Left lung (tissue), 10 donors: Measurements from ENCODE around the gene RRBP1. TPM values are rescaled to one million over a fixed set of nuclear protein-coding genes. Genes with fewer than 3 reads are reported as not detected.

Experiments
- ATAC-seq: fragments of 200-7000 bp; cut with Tn5 transposase; one replicate; pipeline ENCODE4 v1.9.1; 2020; ENCODE audit warnings: moderate library complexity
- DNase-seq, 4 donors: peaks; one replicate each; pipeline ENCODE4 v3.0.0-alpha.2; 2013 to 2020
- H3K27ac ChIP-seq, 2 donors: fragments of 200-600 bp; sonication (generic) in 1 of 2; one replicate each; pipeline versions ENCODE4 v1.5.0 to v1.8.0; 2020 to 2021
- H3K27me3 ChIP-seq, 2 donors: fragments of 200-600 bp; sonication (generic) in 1 of 2; one replicate each; pipeline versions ENCODE4 v1.5.0 to v1.8.0; 2020 to 2021
- H3K36me3 ChIP-seq, 2 donors: fragments of 200-600 bp; sonication (generic) in 1 of 2; one replicate each; pipeline versions ENCODE4 v1.5.0 to v1.8.0; 2020 to 2021
- H3K4me1 ChIP-seq, 2 donors: fragments of 200-600 bp; one replicate each; pipeline ENCODE4 v1.8.0; 2021
- H3K4me3 ChIP-seq, 2 donors: fragments of 200-600 bp; sonication (generic) in 1 of 2; one replicate each; pipeline versions ENCODE4 v1.5.0 to v1.8.0; 2020 to 2021; ENCODE audit warnings: mild to moderate bottlenecking in 1 of 2
- H3K9me3 ChIP-seq, 2 donors: fragments of 200-600 bp; sonication (generic) in 1 of 2; one replicate each; pipeline versions ENCODE4 v1.5.0 to v1.8.0; 2020 to 2021
- CTCF ChIP-seq, 2 donors: fragments of 200-600 bp; sonication (generic) in 1 of 2; IDR thresholded peaks; one replicate each; pipeline versions ENCODE4 v1.5.0 to v1.8.0; 2021; ENCODE audit warnings: antibody characterized with exemption in 2 of 2
- intact Hi-C, 2 donors: fragments of 100-400 bp; cut with DNase I; formaldehyde crosslinking; loops; one replicate each; pipeline versions ENCODE4 v1.11.2 to v1.14.2; 2022
- polyA plus RNA-seq, 6 donors: library from polyadenylated mRNA; unstranded; fragments of 120-200 nt; gene quantifications; one replicate each; pipeline ENCODE4 v1.2.1, GENCODE V29; 2013; ENCODE audit not compliant: insufficient read length in 6 of 6
- total RNA-seq, 2 donors: library from RNA; stranded (reverse); fragmentation: NEBNext Ultra II Directional; extraction: Animal tissue kit (Norgen Biotek cat#: 25700); gene quantifications; one replicate each; pipeline ENCODE4 v1.2.1, GENCODE V29; 2021
- donor health status: DM: no; HTN: yes; CAD: no.
- donor health status: DM: no; HTN: no; CAD: no.

The RRBP1 gene
- total and polyA plus RNA-seq, 8 donors, result 110 to 263 (median 131) TPM

DNA sequence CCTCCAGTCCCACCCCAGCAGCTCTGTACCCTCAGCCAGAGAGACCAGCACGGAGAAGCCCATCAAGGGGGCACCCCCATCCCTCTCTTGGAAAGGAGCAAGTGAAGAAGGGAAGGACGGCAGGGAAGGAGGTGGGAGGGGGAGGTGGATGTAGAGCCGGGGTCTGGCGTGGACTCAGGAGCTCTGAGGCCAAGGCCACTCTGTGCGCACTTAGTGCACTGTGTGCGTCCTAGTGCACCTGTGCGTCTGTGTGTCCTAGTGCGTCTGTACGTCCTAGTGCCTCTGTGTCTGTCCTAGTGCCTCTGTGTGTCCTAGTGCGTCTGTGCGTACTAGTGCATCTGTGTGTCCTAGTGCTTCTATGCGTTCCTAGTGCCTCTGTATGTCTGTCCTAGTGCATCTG is 58.0 kb downstream of the RRBP1 start:
- Histone ChIP-seq H3K27me3 (no peaks in the 10 kb centered on the region), H3K9me3 (no peaks in the 10 kb centered on the region), H3K27ac (no peak overlapping the region), H3K4me1 (no peaks in the 10 kb centered on the region), H3K4me3 (no peak overlapping the region), H3K36me3 (peaks cover 0 to 100% of the 10 kb centered on the region in 2 donors)
- peak in 2 of 4 donors; percentile 13 to 23 for DNase-seq
- no peak for TF ChIP-seq CTCF (IDR thresholded peaks at IDR 0.05)
- intact Hi-C loops, result no loop called here
- no peak for ATAC-seq

- H3K27me3 ChIP-seq, result no peaks in the 10 kb centered on the region
- H3K27ac ChIP-seq, result no peak overlapping the region
- TF ChIP-seq CTCF (IDR thresholded peaks at IDR 0.05), result no peak
- DNase-seq (peak in 2 of 4 donors; percentile 8 to 52), ATAC-seq (no peak)
- no peaks in the 10 kb centered on the region for H3K4me1 ChIP-seq
- no peaks in the 10 kb centered on the region for H3K9me3 ChIP-seq
- no peak overlapping the region for H3K4me3 ChIP-seq
- peaks cover 0 to 100% of the 10 kb centered on the region in 2 donors for H3K36me3 ChIP-seq
- intact Hi-C loops, result no loop called here
Observed at GRCh38 chr20:17622851-17623508, 59.1 kb downstream of the RRBP1 start.

- Histone ChIP-seq H3K4me3 (no peak overlapping the region), H3K9me3 (no peaks in the 10 kb centered on the region), H3K36me3 (peaks cover 0 to 100% of the 10 kb centered on the region in 2 donors), H3K27ac (no peak overlapping the region), H3K27me3 (no peaks in the 10 kb centered on the region), H3K4me1 (peaks cover 0 to 3% of the 10 kb centered on the region in 2 donors)
- no peak for TF ChIP-seq CTCF (IDR thresholded peaks at IDR 0.05)
- no peak for ATAC-seq
- intact Hi-C loops, result no loop called here
- DNase-seq, result peak in 2 of 4 donors; percentile 22 to 40
Observed at GRCh38 chr20:17622086-17622850, 59.8 kb downstream of the RRBP1 start.

- H3K36me3 ChIP-seq, result peaks cover 0 to 100% of the 10 kb centered on the region in 2 donors
- intact Hi-C loops, result no loop called here
Observed at GRCh38 chr20:17621229-17621968, 60.6 kb downstream of the RRBP1 start.

More at GRCh38 chr20:17621229-17621968, 60.6 kb downstream of the RRBP1 start:
- ATAC-seq, result no peak
- DNase-seq, result peak in 2 of 4 donors; percentile 26 to 43
- Histone ChIP-seq H3K4me1 (peaks cover 0 to 5% of the 10 kb centered on the region in 2 donors), H3K27me3 (no peaks in the 10 kb centered on the region), H3K9me3 (no peaks in the 10 kb centered on the region), H3K4me3 (no peak overlapping the region), H3K27ac (no peak overlapping the region)
- TF ChIP-seq CTCF (IDR thresholded peaks at IDR 0.05), result no peak
